Caco-2 (cell line): ENCODE data around the gene INTS6L. TPM values are rescaled to one million over a fixed set of nuclear protein-coding genes. Genes with fewer than 3 reads are reported as not detected.

ENCODE experiments used
- BruUV-seq: library from RNA; stranded (reverse); fragments of 400-500 nt; replicated peaks from 2 replicates; lab custom pipeline; 2021; lab: Mats Ljungman, UMichigan
- CTCF ChIA-PET: fragments of 300-600 bp; sonication (Branson Sonifier 250); formaldehyde crosslinking; loops from one replicate; lab custom pipeline; 2022; ENCODE audit warnings: antibody characterized with exemption; lab: Charles Lee
- POLR2A ChIA-PET: fragments of 300-600 bp; sonication (Branson Sonifier 250); formaldehyde crosslinking; loops from one replicate; lab custom pipeline; 2022; ENCODE audit warnings: antibody characterized with exemption; lab: Charles Lee
- DNase-seq, 2 experiments: peaks; one replicate each; pipeline versions ENCODE4 v3.0.0 to v3.0.0-alpha.2; 2020 to 2022
- H3K27me3 ChIP-seq: replicated peaks from 2 replicates; pipeline ENCODE4 v1.6.0; 2011; ENCODE audit warnings: low read length; ENCODE audit not compliant: control insufficient read depth, insufficient read depth
- H3K36me3 ChIP-seq: 2 replicates; pipeline ENCODE4 v1.5.1; 2011; ENCODE audit warnings: low read length; ENCODE audit not compliant: control insufficient read depth, insufficient read depth
- H3K4me1 ChIP-seq: fragments of 250-450 bp; sonication (Bioruptor Pico); 2 replicates; pipeline ENCODE4 v1.5.1; 2020; ENCODE audit warnings: mild to moderate bottlenecking
- H3K4me3 ChIP-seq: 2 replicates; pipeline ENCODE4 v1.5.1; 2011; ENCODE audit warnings: low read depth, mild to moderate bottlenecking, control low read depth, low read length
- H3K9me3 ChIP-seq: fragments of 250-450 bp; sonication (Bioruptor Pico); 2 replicates; pipeline ENCODE4 v1.5.1; 2020; ENCODE audit warnings: mild to moderate bottlenecking, moderate library complexity
- H3K27ac Mint-ChIP-seq: one replicate; pipeline ENCODE4 v1.8.0; 2022; ENCODE audit warnings: mixed read lengths; ENCODE audit not compliant: unreplicated experiment
- H3K27me3 Mint-ChIP-seq: one replicate; pipeline ENCODE4 v1.8.0; 2022; ENCODE audit warnings: mixed read lengths; ENCODE audit not compliant: insufficient read depth, unreplicated experiment
- H3K36me3 Mint-ChIP-seq: one replicate; pipeline ENCODE4 v1.8.0; 2022; ENCODE audit warnings: mild to moderate bottlenecking, mixed read lengths; ENCODE audit not compliant: insufficient read depth, unreplicated experiment
- H3K4me1 Mint-ChIP-seq: one replicate; pipeline ENCODE4 v1.8.0; 2022; ENCODE audit warnings: low read depth, mixed read lengths; ENCODE audit not compliant: unreplicated experiment
- H3K4me3 Mint-ChIP-seq: one replicate; pipeline ENCODE4 v1.8.0; 2022; ENCODE audit warnings: mild to moderate bottlenecking, moderate library complexity, mixed read lengths; ENCODE audit not compliant: unreplicated experiment
- H3K9me3 Mint-ChIP-seq: one replicate; pipeline ENCODE4 v1.8.0; 2022; ENCODE audit warnings: mixed read lengths; ENCODE audit not compliant: unreplicated experiment
- intact Hi-C: fragments of 100-400 bp; cut with micrococcal nuclease; formaldehyde crosslinking; loops from one replicate; pipeline ENCODE4 v1.10.0; 2022; ENCODE audit not compliant: unreplicated experiment
- total RNA-seq: library from RNA; stranded (reverse); gene quantifications from 2 replicates; pipeline ENCODE4 v1.2.3, GENCODE V29; 2022
- TF ChIP-seq, protein P1 (sequence below), 2 experiments: fragments of 200-600 bp in 1 of 2; IDR thresholded peaks; 1 replicate in 1 of 2; 2 replicates in 1 of 2; pipeline versions ENCODE4 v1.5.1 to v1.8.0; 2011 to 2022; ENCODE audit warnings: antibody characterized with exemption in 1 of 2, control low read depth in 1 of 2, inconsistent platforms in 1 of 2, low read depth in 1 of 2, low read length in 1 of 2, mild to moderate bottlenecking in 1 of 2, moderate library complexity in 1 of 2; ENCODE audit not compliant: insufficient read depth in 1 of 2, severe bottlenecking in 1 of 2, unreplicated experiment in 1 of 2

INTS6L gene
- total RNA-seq, 1 experiment from 2014 or later, result 0.61 TPM

- Mint-ChIP-seq H3K4me1 (no peaks in the 10 kb centered on the region), H3K9me3 (no peaks in the 10 kb centered on the region), H3K4me3 (no peak overlapping the region), H3K36me3 (no peaks in the 10 kb centered on the region), H3K27ac (no peak overlapping the region), H3K27me3 (peaks cover 11% of the 10 kb centered on the region)
- no peaks in the 10 kb centered on the region for H3K36me3 ChIP-seq
- no peaks in the 10 kb centered on the region for H3K4me1 ChIP-seq
- DNase-seq, result no peak
- H3K27me3 ChIP-seq, result no peaks in the 10 kb centered on the region
- ChIA-PET CTCF (no interaction called here), POLR2A (no interaction called here)
- TF ChIP-seq, protein P1, sequence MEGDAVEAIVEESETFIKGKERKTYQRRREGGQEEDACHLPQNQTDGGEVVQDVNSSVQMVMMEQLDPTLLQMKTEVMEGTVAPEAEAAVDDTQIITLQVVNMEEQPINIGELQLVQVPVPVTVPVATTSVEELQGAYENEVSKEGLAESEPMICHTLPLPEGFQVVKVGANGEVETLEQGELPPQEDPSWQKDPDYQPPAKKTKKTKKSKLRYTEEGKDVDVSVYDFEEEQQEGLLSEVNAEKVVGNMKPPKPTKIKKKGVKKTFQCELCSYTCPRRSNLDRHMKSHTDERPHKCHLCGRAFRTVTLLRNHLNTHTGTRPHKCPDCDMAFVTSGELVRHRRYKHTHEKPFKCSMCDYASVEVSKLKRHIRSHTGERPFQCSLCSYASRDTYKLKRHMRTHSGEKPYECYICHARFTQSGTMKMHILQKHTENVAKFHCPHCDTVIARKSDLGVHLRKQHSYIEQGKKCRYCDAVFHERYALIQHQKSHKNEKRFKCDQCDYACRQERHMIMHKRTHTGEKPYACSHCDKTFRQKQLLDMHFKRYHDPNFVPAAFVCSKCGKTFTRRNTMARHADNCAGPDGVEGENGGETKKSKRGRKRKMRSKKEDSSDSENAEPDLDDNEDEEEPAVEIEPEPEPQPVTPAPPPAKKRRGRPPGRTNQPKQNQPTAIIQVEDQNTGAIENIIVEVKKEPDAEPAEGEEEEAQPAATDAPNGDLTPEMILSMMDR (IDR thresholded peaks at IDR 0.05; ENCODE audit: insufficient read depth in 1 of 2, low read depth in 1 of 2, low read length in 1 of 2, severe bottlenecking in 1 of 2, unreplicated experiment in 1 of 2), result no peak
- no TSS peak for BruUV-seq
- H3K9me3 ChIP-seq, result no peaks in the 10 kb centered on the region
- H3K4me3 ChIP-seq, result no peak overlapping the region
- intact Hi-C loops, result no loop called here
Measured at GRCh38 chrX:135505351-135505750, 15.1 kb upstream of the INTS6L start.

DNA sequence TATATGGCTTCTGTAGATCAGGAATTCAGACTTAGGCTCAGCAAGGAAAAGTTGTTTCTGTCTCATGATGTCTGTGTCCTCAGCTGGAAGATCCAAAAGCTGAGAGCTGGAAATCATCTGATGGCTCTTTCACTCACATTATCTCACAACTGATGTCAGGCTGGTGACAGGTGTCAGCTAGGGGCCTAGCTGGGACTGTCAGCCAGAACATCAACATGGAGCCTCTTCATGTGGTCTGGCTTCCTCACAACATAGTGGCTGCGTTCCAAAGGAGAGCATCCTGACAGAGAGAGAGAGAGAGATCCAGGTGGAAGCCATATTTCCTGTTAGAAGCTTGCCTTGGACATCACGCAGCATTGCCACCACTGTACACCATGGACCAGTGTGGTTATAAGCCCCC lies 10.6 kb upstream of the INTS6L start:
- TF ChIP-seq, protein P1 (IDR thresholded peaks at IDR 0.05; ENCODE audit: insufficient read depth in 1 of 2, low read depth in 1 of 2, low read length in 1 of 2, severe bottlenecking in 1 of 2, unreplicated experiment in 1 of 2), result no peak
- Mint-ChIP-seq H3K27me3 (peaks cover 14% of the 10 kb centered on the region), H3K27ac (no peak overlapping the region), H3K4me1 (no peaks in the 10 kb centered on the region), H3K4me3 (no peak overlapping the region), H3K36me3 (no peaks in the 10 kb centered on the region), H3K9me3 (no peaks in the 10 kb centered on the region)
- BruUV-seq, result no TSS peak
- Histone ChIP-seq H3K4me3 (no peak overlapping the region), H3K9me3 (no peaks in the 10 kb centered on the region), H3K36me3 (no peaks in the 10 kb centered on the region), H3K27me3 (no peaks in the 10 kb centered on the region), H3K4me1 (no peaks in the 10 kb centered on the region)
- DNase-seq, result no peak
- ChIA-PET POLR2A (no interaction called here), CTCF (no interaction called here)
- intact Hi-C loops, result no loop called here

DNA sequence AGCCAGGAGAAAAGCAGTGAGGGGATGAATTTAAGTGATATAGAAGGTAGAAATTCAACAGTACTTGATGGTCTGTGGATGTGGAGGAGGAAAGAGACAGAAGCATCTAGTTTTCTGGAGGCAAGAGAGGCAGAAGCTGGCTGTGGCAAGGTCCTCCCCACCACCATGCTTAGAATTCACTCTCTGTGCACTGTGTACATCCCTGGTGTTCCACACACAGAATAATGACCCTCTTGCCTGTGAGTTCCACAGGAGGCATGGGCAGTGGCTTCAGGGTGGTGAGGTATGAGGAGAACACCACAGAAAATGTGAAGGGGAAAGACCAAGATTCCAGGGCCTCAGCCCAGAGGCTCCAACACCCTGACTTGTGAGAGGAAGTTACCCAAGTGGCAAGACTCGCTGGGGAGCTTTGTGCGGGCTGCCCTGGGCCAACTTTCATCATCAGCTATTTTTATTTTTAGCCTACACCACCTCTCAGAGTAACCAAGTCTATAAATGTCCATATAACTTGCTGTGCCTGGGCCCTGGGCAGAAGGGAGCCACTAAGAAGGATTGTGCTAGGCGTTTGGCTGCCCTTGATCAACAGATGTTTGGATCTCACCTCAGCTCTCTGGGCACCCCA lies 7.8 kb upstream of the INTS6L start:
- POLR2A ChIA-PET, result no interaction called here

More for the DNA sequence above, 7.8 kb upstream of the INTS6L start:
- Mint-ChIP-seq H3K4me3 (no peak overlapping the region), H3K27ac (no peak overlapping the region), H3K4me1 (no peaks in the 10 kb centered on the region), H3K36me3 (no peaks in the 10 kb centered on the region), H3K9me3 (no peaks in the 10 kb centered on the region), H3K27me3 (peaks cover 17% of the 10 kb centered on the region)
- BruUV-seq, result no TSS peak
- CTCF ChIA-PET, result no interaction called here
- intact Hi-C loops, result no loop called here
- TF ChIP-seq, protein P1 (IDR thresholded peaks at IDR 0.05; ENCODE audit: insufficient read depth in 1 of 2, low read depth in 1 of 2, low read length in 1 of 2, severe bottlenecking in 1 of 2, unreplicated experiment in 1 of 2), result no peak
- no peak overlapping the region for H3K4me3 ChIP-seq
- no peaks in the 10 kb centered on the region for H3K27me3 ChIP-seq
- no peak for DNase-seq
- no peaks in the 10 kb centered on the region for H3K9me3 ChIP-seq
- no peaks in the 10 kb centered on the region for H3K4me1 ChIP-seq
- H3K36me3 ChIP-seq, result no peaks in the 10 kb centered on the region
